Neural cell (in vitro differentiated cells): ENCODE measurements around the gene CASKIN2.

Experiments
- CTCF ChIP-seq: fragments of 450-650 bp; IDR thresholded peaks from 2 replicates; pipeline ENCODE4 v1.5.1; 2014; ENCODE audit warnings: antibody characterized with exemption, mild to moderate bottlenecking, moderate library complexity; ENCODE audit not compliant: poor library complexity, severe bottlenecking
- EP300 ChIP-seq: fragments of 450-650 bp; conservative IDR thresholded peaks from 2 replicates; pipeline ENCODE4 v1.6.1; 2014; ENCODE audit warnings: antibody characterized with exemption, mild to moderate bottlenecking, moderate library complexity; ENCODE audit not compliant: poor library complexity, severe bottlenecking
- POLR2AphosphoS5 ChIP-seq: IDR thresholded peaks from 2 replicates; pipeline ENCODE4 v1.6.1; 2012
- RAD21 ChIP-seq: fragments of 450-650 bp; conservative IDR thresholded peaks from 2 replicates; pipeline ENCODE4 v1.6.1; 2014; ENCODE audit warnings: antibody characterized with exemption, mild to moderate bottlenecking, moderate library complexity

- TF ChIP-seq CTCF (no peak), EP300 (no peak), RAD21 (no peak), POLR2AphosphoS5 (no peak)
These were observed 42.7 kb upstream of the CASKIN2 start for GRCh38 chr17:75557852-75558665.
